ENCODE data around the gene DDI1.
"Not testable (repeated sequence)": the region's sequence is repeated elsewhere in the genome, so short reads cannot be mapped to it uniquely, and the experiment has no call there.

The DDI1 gene

DNA sequence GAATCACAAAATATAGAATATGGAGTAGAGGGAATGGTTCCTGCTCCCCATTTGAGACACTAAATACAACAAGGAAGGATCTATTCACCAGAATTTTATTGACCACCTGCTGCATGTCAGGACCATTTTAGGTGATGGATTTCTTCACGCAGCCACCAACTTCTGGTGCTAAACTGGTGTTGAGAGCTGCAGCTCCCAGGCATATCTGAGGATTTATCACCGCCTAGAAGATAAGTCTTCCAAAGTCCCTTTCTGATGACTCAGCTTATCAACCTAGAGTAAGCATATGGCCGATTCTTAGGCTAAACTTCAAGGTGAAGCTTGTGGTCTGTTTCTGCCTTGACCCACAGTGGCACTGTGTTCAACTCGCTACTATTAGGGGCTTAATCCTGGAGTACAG is 6.7 kb downstream of the DDI1 start:
- no peak for DNase-seq

DNA sequence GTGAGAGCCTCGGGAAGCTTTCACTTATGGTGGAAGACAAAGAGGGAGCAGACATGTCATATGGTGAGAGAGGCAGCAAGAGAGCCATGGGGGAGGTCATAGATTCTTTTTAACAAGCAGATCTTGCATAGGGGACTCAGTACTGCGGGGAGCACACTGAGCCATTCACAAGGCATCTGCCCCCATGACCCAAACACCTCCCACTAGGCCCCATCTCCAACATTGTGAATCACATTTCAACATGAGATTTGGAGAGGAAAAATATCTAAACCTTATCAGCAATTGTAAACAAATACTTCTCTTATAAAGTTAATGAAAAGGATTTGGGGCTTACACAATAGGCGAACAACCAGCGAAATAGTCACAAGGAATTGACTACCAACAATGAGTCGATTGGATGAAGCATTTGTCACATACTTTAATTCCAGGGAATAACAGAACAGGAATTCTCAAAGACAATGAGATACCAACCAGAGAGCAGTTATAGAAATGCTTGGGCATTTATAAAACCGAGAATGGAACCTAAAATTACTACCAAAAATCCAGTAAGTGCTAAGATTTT is 7.3 kb downstream of the DDI1 start:
- no peak for DNase-seq

DNA sequence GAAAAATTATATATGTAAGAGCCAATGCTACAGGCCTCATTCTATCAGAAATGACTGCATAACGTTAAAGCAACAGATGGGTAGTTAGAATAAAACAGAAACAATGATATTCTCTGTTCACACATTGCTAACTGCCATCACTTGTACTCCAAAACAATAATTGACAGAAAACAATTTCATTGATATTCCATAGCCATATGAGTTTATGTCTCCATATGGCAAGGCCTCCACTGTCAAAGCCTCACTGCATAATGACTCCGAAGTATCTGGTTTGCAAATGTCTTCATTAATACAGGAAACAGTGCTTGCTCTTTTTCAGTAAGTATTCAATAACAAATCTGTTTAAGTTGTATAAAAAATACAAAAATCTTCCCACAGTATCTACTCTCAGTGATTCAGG is 9.9 kb downstream of the DDI1 start:
- no peak for DNase-seq

DNA sequence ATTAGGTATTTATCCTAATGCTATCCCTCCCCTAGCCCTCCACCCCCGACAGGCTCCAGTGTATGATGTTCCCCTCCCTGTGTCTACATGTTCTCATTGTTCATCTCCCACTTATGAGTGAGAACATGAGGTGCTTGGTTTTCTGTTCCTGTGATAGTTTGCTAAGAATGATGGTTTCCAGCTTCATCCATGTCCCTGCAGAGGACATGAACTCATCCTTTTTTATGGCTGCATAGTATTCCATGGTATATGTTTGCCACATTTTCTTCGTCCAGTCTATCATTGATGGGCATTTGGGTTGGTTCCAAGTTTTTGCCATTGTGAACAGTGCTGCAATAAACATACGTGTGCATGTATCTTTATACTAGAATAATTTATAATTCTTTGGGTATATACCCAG is 10.4 kb downstream of the DDI1 start:
- DNase-seq = not testable (repeated sequence)

DNA sequence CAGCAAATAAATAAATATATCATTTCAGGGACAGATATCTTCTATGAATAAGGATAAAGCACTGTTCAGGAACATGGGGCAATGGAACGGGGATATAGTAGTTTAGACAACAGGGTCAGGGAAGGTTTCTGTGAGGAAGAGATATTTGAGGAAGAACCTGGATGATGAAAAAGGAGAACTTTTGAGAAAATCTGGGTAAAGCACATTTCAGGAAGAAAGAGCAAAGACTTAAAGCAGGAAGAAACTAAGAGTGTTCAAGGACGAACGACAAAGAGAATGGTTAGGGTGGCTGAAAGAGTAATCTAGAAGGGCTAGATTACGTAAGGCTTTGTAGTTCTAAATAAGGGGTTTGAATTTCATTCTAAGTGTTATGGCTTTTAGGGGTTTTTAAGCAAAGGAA is 12.7 kb downstream of the DDI1 start:
- no peak for DNase-seq

DNA sequence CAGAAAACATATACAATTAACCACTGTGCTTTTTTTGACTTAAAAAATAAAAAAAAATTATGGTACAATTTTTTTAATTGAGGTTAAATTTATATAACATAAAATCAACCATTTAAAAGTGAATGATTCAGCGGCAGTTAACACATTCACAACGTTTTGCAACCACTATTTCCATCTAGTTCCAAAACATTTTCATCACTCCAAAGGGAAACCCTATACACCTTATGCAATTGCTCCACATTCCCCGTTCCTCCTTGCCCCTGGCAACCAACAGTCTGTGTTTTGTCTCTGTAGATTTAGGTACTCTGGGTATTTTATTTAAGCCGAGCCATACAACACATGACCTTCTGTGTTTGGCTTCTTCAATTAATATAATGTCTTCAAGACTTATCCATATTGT is 15.3 kb downstream of the DDI1 start:
- DNase-seq = no peak

DNA sequence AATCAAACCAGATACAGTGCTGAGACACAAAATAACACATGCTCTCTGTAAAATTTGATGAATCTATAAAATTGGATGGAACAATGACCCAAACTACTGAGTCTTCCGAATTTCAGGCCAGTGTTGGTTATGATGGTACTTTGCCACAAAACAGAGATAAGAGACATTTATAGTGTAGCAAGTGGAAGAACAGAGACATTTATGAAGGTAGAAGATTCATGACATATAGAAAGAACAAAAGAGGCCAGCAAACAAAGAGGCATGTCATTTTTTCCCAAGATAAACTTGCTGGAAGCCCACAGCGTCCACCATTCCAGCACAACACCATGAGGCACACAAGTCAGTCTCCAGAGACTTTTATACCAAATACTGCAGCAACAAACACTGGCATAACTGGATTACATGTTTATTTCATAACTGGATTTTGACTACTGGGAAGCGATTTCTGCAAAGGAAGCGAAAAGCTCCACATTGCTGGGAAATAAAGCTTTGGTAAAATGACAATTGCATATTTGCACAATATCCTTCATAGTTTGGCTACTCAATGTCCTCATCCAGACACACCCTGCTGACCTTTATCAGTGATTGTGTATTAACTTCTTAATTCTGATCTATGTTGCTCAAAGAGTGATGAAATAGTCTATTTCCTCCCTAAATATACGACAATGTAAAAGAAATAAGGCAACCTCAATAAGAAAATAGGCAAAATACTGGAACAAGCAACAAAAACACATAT is 17.5 kb downstream of the DDI1 start:
- DNase-seq = no peak

DNA sequence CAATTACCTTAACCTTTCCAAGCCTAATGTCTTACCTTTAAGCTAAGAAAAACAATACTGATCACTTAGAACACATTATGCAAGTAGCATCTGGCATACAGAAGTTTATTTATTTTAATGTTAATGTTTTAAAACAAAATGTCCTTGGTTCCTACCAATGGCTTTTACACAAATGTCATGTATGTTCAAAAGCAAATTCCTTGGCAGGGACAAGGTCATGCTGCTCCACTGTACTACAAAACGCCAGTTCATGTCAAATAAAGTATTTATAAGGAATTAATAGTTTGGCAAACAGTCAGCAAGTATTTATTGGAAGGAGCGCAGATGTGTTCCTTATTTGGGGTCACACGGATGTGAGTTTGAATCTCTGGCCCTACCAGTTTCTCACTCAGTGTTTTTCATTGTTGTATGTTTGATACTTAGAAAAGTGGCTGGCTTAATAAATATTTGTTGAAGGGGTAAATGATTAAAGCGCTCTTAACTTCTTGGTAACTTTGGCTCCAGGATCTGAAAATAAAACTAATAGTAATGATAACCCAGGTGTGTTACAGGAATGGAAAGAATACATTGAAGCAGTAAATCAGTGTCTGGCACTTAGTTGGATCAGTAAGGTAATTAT is 18.6 kb downstream of the DDI1 start:
- no peak for DNase-seq

DNA sequence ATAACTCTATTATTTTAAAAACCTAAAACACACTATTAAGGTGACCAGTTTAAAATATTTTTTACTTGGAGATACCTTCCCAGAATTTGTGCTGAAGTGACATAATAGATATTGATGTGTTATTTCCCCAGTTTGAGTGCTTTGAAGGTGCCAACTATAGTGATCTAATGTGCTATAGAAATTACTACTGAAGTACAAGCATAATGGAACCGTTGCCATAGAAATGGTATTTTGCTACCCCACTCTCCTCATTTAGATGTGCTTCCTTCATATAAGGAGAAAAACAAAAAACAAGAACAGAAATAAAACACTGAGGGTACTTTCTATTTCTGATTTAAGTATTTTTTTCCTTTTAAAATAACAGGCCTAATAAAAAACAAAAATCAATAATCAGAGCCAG is 19.2 kb downstream of the DDI1 start:
- DNase-seq = no peak

DNA sequence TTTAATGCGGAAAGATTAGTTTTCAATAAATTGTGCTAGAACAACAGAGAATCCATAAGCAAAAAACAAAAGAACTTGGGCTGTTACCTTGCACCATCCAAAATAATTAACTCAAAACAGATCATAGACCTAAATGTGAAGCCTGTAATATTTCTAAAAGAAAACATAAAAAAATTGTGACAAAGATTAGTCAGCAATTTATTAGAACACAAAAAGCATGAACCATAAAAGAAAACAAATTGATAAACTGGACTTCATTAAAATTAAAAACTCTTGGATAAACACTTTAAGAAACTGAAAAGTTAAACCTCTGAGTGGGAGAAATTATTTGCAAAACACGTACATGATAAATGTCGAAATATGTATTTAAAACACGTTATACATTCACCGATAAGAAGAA is 21.5 kb downstream of the DDI1 start:
- DNase-seq = no peak

DNA sequence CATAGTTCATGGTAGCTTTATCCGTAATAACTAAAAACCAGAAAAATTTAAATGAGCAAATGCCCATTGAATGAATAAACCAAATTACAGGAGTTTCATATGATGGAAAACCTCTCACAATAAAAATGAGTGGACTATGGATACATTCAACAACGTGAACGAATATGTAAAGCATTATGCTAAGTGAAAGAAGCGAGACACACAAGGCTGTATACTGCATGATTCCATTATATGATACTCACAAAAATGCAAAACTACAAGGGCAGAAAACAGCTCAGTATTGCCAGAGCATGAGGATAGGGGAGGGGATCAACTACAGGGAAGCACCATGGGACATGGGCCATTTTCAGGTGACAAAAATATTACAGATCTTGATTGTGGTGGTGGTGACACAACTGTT is 22.2 kb downstream of the DDI1 start:
- no peak for DNase-seq

DNA sequence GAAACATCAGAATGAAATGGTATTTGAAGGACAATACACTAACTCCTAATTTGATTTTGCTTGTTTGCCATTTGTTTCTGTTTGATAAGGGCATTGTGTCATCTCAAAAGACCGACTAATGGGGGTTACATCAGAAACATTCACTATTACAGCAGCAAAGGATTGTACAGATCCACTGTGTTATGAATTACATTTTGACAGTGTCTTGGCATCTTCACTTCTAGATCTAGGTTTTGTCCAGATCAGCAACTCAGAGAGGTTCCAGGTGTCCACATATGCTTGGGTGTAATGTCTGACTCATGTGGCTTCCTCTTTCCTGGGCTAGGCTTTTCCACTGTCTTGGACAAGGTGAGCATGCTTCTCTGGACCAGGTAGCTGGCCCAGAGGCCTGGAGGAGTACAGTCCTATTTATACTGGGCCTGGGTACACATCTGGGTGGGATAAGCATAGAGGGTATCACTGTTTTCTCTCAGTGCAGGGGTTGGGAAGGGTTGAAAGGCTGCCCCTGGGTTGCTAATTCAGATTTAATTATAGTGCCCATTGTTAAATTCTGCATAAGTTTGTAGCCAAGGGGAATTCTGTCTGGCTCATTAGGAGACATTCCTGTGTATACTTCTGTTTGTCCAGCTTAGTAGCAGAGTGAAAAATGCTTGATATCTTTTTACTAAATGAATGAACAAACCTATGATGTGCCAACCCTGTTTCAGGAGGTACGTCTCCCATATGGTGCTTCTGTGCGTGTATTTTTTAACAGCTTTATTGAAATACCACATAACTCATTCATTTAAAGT is 23.8 kb downstream of the DDI1 start:
- DNase-seq = no peak

DNA sequence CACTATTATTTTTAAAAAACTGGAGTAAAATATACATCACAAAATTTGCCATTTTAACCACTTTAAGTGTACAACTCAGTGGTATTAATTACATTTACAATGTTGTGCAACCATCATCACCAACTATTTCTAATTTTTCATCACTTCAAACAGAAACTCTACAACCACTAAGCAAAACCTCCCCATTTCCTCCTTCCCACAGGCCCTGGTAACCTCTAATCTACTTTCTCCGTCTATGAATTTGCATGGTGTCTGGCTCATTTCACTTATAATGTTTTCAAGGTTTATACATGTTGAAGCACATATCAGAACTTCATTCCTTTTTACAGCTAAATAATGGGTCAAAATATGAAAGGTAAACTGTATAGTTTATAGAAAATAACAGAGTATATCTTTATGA is 24.4 kb downstream of the DDI1 start:
- no peak for DNase-seq

DNA sequence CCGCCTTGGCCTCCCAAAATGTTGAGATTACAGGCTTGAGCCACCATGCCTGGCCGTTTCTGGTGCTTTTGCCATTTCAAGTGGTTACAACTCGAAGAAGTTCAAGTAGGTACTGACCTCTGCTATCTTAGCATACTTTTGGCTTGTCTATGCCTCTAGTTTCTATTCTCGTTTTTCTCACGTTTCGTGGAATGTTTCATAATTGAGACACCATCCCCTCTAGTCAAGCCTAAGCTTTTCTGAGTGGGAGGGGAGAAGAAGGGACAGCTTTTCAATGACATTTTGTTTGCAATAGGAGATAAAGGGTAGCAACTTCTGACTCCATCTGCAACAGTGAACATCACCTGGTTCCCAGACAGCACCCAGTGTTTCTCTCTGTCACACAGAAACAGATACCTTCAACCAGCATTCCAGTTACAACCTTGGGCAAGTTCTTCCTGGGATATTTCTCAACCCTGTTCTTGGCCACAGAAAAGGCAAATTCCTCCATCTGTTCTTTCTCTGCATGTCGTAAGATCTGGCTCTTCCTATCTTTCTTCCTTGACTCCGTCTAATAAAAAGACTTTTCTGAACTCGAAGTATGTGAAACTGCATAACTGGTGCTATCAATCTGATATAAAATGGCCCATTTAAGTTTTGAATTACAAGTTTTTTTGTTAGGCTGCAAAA is 25.5 kb downstream of the DDI1 start:
- DNase-seq = no peak

DNA sequence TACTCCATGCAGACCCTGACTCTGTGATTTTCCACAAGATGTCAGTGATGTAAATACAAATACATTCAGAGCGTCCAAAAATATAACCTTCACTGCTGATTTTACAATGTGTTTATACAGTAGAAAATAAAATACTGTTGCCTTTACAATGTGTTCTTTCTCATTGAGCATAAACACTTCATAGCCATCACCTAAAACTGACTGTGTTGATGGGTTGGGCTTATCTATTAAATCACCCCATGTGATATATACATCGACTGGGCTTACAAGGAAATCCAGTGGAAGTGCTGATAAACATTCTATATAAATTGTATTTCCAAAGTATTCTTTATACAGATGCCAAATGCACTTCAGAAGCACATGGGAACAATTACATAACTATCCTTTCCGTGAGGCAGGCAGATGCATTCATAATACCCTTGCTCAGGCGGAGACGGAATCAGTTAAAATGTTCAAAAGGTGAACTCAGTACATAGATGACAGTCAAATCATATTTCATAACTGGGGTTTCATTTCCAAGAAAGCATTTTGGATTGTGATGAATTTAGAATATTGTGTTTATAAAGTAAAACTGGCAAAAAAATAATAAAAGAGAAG is 27.7 kb downstream of the DDI1 start:
- no peak for DNase-seq

DNA sequence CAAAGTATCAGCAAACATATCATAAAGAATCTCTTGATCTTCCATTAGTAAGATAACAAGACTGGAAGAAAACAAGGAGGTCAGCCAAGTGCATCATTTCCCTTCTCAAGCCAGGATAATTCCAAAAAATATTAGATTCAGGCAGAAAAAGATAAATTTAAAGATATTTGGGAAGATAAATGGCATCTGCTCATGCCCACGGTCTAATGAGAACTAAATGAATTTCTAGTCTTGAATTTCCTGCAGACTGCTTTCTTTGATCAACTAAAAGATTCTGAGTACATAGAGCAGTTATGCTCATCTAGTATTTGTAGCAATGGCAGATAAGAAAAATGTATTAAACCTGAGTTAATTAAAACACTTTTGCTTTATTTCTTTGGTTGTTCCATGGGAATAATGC is 31.1 kb downstream of the DDI1 start:
- no peak for DNase-seq

DNA sequence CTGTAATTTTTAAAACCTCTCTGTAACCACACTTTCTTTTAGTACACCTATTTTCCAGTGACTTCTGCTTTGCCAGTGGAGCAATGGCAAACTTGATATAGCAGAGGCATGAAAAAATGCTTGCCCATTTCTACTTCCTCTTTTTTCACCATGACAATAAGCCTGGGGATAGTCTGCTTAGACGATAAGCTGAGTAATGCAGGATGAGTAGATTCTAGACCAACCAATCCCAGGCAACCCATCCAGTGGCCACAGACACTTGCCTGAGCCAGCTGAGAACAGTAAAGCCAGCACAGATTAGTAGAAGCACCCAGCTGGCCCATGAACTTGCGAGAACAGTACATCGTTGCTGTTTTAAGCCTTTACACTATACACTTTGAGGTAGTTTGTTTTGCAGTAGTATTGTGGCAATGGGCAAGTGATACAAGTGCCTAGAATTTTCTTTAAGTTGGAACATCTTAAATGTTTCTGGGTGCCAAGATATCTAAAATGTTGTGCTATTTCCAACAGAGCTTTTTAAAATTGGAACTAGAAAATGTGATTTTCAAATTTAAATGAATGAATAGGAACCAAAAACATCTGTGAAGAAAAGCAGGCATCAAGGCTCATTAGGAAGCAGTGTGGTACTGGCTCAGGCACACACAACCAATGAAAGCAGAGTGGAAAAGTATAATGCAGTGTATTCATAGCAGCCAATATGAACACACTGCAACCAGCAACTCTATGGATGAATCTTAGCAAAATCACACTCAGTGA is 37.7 kb downstream of the DDI1 start:
- no peak for DNase-seq

DNA sequence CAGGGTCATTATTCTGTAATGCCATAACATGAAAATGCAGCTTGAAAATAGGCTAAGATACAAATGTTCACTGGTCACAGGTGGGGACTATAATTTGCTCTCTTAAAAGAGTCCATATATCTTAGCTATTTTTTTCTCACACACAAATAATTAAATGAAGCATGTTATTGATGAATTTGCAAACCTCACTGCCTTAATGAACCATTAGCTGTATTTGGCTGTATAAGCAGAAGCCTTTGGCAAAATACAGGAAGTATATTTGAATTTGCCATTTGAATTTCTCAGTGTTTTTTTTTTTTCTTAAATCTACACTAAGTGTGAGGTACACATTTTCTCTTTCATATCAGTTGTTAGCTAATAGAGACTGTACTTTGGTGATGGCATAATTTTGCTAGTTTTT is 38.7 kb downstream of the DDI1 start:
- DNase-seq = no peak

DNA sequence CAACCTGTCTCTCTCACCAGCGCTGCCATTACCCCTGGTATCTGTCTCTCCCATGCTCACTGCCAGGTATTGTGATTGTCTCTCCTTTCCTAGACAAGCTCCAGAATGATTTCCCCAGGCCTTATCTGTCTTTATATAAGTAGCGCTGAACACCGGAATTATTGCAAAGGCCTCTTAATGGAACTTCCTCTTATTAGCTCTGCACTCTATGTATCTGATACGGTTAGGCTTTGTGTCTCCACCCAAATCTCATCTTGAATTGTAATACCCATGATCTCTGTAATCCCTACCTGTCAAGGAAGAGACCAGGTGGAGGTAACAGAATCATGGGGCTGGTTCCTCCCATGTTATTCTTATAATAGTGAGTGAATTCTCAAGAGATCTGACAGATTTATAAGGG is 39.3 kb downstream of the DDI1 start:
- DNase-seq = no peak

DNA sequence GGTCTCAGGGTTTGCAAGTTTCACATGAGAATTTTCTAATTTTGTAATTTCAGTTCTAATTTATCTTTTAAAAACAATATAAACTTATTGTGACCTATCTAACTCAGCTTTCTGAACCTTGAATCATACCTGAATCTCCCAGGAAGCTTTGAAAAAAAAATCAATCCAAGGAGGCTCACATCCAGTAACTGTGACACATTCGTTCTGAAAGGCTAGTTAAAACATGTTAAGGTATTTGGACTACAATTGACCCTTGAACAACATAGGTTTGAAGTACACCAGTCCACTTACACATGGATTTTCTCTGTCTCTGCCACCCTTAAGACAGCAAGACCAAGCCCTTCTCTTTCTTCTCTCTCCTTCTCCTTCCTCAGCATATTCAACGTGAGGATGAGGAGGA is 40.0 kb downstream of the DDI1 start:
- no peak for DNase-seq

DNA sequence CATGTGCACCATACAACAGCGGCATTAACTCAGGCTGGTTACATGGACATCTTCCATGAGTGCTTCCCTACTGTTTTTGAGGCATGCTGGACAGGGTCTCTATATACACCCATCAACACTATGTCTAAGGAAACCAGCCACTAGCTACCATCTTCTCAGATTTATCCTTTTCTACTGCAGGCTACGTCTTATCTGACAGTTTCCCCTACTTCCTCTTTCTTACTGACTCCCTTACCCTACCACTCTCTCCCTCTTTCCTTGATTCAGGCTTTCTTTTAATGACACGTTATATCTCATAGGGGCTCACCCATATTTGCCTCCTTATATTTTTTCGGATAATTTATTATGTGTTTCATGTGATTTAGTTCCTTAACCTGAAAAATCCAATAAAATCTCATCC is 41.8 kb downstream of the DDI1 start:
- DNase-seq = no peak

DNA sequence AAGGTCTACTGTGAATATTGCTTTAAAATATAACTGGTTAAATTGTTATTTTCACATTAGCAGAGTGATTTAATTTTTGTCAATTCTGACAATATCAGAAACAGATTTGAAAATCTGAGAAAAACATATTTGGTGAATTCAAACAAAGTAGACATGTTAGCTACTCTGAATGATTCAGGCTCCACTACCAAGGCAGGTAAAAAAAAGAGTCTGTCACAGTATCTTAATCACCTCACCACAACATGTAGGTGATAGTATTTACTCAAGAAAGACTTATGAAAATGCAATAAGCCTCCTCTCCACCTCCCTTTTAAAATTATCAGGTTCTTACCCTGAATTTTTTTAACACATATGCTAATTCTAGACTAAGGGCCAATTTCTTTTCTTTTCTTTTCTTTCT is 42.6 kb downstream of the DDI1 start:
- no peak for DNase-seq

Measured in stimulated activated CD4-positive, alpha-beta T cell treated with anti-CD3 and anti-CD28 coated beads, Interleukin-2, amount 100 ng/mL, for 48 hours (primary cell).